PFSK-1 (cell line): ENCODE measurements around the gene EARS2.

ENCODE experiments used
- POLR2AphosphoS5 ChIP-seq: IDR thresholded peaks from 2 replicates; pipeline ENCODE4 v1.6.1; 2012; ENCODE audit warnings: low read depth, mild to moderate bottlenecking, control low read depth, low read length, moderate library complexity
- SIN3A ChIP-seq: IDR thresholded peaks from 2 replicates; pipeline ENCODE4 v1.6.1; 2012; ENCODE audit warnings: mild to moderate bottlenecking, low read length, moderate library complexity, borderline replicate concordance; ENCODE audit not compliant: insufficient read depth
- TAF1 ChIP-seq: IDR thresholded peaks from 2 replicates; pipeline ENCODE4 v1.6.1; 2012; ENCODE audit warnings: low read length, control low read depth, borderline replicate concordance; ENCODE audit not compliant: insufficient read depth

DNA sequence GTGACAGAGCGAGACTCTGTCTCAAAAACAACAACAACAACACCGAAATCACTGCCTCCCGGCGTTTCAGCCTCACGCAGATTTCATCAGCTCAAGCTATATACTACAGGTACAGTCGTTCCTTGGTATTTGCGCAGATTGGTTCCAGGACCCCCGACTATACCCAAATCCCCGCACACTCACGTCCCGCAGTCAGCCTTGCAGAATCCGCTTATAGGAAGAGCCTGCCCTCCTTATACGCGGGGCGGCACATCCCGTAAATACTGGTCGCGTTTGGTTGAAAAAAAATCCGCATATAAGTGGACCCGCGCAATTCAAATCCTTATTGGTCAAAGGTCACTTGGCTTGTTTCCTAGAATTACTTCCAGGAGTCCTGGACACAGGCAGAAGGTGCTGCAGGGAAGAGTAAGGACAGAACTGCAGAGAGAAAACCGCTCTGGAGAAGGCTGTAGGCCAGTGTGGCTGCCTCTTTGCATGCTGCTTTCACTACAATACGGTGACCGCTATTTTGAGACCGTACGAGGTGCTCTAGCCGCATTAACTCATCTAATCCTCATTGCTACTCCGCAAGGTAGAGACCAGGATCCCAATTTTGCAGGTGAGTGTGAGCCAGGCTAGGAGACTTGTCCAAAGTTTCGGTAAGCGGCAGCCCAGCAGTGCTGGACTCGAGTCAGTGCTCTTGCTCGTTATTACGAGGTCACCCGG lies 38.2 kb upstream of the EARS2 start:
- TF ChIP-seq SIN3A: no peak
- TF ChIP-seq TAF1: no peak
- no peak for TF ChIP-seq POLR2AphosphoS5
